ENCODE results near the gene PAQR5.
A peak's percentile ranks its signal among the peaks of the same experiment; 100 is the strongest.

PAQR5 gene

GRCh38 chr15:69392352-69392751 is 93.6 kb downstream of the PAQR5 start:
- DNase-seq (ENCODE audit: low spot score): no peak

DNA sequence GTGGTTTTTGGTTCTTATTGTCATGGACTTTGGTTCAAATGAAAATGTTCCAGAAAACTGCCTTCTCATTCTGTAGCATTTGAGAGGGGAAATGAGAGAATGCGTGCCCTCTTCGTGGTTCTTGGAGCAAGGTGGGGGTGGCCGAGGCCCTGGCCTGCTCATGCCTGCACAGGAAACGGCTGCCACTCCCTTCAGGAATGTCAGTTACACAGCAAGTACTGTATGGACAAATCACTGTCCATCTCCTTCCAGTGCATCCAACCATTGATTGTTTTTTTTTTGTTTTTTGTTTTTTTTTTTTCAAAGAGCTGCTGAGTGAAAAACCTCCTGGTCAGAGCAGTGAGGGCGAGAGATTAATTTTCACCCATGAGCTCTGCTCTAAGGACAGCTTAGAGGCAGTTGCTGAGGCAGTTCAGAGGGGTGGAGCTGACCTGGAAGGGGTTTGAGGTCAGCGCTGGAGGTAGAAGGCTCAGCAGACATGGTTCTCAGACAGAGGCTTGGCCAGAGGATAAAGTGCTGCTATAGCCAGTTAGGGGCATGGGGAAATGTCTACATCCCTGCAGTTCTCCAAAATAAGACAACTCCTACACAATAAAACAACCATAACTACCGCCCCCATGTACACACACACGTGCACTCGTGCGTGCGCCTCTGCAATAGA is 95.2 kb downstream of the PAQR5 start:
- no peak for DNase-seq (ENCODE audit: low spot score)

GRCh38 chr15:69394556-69395282 is 96.0 kb downstream of the PAQR5 start:
- DNase-seq (ENCODE audit: low spot score): peak; percentile 67

GRCh38 chr15:69395460-69395859 is 96.7 kb downstream of the PAQR5 start:
- no peak for DNase-seq (ENCODE audit: low spot score)

DNA sequence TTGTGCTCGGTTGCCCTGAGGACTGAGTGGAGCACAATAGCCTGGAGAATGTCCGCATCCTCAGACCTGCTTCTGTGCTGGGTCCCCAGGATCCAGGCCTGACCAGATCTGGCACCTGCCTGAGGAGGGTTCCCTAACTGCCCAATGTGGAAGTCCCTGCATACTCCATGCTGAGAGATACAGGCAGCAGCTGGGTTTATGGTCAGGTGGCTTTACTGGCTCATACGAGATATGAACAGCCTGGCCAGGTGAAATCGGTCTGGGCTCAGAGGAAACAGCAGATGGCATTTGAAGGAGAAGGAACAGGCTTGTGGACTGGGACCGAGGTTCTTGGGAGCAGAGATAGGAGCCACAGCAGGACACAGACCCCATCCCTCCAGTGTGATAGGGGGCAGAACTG is 97.3 kb downstream of the PAQR5 start:
- DNase-seq (ENCODE audit: low spot score): no peak

DNA sequence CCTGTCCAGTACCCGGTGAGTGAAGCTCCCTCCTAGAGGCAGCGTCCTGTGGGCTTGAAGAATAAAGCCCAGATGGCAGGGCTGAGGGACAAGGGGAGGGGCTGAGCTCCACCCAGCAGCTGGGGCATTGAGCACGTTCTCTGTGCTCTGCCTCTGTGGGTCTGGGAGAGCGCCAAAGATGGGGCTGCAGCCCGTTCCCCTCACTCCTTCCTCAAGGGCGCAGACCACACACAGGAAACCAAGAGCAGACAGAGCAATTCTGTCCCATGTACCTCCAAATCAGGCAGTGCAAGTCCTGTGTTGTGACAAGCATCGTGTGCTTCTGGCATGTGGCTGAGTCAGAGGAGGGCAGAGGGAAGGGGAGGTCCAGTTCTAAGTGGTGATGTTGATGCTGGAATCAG is 99.8 kb downstream of the PAQR5 start:
- no peak for DNase-seq (ENCODE audit: low spot score)

DNA sequence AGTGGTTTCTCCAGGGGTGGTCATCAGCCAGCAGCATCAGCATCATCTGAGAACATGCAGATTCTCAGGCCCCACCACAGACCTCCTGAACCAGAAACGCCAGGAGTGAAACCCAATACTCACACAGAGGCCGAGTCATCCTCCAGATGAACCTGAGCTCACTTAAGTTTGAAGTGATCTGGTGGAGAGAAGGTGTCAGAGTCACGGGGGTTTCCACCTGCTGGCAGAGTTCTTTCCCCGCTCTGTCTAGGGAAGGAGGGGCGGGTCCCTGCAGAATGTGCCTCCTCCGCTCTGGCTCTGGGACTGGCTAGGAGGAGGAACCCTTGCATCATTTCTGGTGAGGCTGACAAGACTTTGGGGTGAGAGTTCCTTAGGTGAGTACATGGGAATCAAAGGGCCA is 102.1 kb downstream of the PAQR5 start:
- no peak for DNase-seq (ENCODE audit: low spot score)

- no peak for DNase-seq (ENCODE audit: low spot score)
Measured at GRCh38 chr15:69402816-69403215, 104.1 kb downstream of the PAQR5 start.

GRCh38 chr15:69403594-69403993 is 104.9 kb downstream of the PAQR5 start:
- DNase-seq (ENCODE audit: low spot score): no peak

DNA sequence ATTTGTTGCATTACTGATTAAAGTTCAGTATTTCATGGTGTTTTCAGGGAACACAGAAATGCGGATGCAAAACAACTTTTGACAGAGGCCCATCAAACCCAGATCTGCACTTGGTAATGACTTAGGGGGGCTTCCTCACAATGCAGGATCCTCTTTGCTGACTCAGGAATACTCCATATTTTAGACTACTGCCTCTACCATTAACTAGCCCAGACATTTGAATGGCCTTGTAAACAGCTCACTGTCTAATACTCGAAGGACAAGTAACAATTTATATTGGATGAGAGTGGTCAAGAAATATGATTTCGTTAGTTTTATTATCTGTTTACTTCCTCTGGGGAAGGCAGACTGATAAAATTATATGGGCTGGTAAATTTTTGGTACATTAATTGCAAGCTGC is 106.4 kb downstream of the PAQR5 start:
- no peak for DNase-seq (ENCODE audit: low spot score)

DNA sequence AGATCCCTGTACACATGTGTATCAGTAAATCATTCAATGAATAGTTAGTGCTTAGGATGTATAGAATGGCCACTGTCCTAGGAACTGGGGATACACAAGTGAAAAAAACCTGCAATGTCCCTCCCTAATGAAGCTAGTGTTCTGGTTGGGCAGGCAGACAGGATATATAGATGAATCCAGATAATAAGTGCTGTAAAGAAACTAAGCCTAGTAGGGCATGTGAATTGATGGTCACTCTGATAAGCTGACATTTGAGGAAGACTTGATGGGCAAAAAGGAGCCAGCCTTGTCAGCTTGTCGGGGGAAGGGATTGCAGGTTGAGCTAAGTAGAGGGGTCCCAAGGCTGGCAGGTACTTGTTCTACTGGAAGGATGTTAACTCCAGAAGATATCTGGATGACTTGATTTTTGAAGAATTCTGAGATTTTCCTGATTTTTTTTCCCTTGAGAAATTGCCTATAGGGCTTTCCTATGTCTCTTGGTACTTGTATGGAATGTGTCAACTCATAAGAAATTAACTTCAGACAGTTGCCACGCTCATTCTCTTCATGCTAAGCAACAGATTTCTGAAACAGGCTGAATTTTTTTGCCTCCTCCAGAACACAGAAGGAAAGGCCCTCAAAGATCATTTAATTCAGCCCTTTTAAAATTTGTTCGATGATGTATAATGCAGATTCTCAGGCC is 109.1 kb downstream of the PAQR5 start:
- no peak for DNase-seq (ENCODE audit: low spot score)

GRCh38 chr15:69408841-69409240 is 110.1 kb downstream of the PAQR5 start:
- DNase-seq (ENCODE audit: low spot score): no peak

DNA sequence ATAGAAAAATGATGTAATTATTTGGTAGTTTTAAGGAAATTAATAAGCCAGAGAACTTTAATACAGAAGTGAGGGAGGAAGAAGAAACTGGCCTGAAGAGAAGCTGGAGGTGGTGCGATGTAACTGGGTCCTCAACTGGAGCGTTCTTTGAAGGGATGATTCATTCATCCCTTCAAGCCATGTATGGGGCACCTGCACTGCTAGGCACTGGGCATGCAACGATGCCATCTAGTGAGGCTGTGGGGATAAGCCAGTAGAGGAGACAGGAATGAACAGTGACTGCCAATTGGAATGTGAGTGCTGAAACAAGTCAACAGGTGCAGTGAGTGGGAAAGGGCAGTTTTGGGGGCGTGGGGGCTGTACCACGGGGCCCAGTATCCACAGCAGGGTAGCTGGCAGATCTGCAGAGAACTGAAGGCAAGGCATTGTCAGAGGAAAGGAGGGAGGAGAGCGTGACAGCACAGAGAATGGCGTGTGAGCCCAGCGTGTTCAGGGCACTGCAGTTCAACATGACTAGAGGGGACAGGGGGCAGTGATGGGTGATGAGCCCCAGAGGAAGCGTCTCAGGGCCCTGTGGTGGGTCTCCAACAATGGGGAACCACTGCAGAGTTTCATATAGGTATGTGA is 111.6 kb downstream of the PAQR5 start:
- peak; percentile 66 for DNase-seq (ENCODE audit: low spot score)

GRCh38 chr15:69412274-69412673 is 113.6 kb downstream of the PAQR5 start:
- DNase-seq (ENCODE audit: low spot score): no peak

- no peak for DNase-seq (ENCODE audit: low spot score)
Measured at GRCh38 chr15:69412701-69413100, 114.0 kb downstream of the PAQR5 start.

- DNase-seq (ENCODE audit: low spot score): peak; percentile 93
Measured at GRCh38 chr15:69413822-69414700, 115.3 kb downstream of the PAQR5 start, which contains the start of gene KIF23. Gene KIF23, plus strand, starts transcription at chr15:69414349. Its CDS starts 117 bp downstream, at chr15:69414466.

DNA sequence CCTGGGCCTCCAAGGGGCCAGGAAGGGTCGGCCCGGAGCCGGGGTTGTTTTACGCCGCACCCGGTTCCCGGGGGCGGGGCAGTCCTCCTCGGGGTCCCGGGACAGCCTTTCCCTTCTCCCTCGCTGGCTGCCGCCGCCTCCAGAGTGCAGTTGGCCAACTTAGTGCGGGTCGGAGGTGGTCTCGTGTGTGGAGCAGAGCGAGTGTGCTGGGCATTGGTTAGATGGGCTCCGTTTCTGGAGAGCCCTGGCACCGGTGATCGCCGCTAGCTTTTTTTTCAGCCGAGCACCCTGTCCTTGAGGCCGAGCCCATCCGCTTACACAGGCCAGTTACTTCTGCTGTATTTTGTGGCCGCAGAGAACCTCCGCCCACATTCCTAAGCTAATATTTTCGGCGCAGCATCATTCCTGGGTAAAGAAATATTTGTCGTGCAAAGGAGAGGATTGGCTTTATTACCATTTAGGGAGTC is 116.0 kb downstream of the PAQR5 start:
- DNase-seq (ENCODE audit: low spot score): peak; percentile 88

- peak; percentile 45 for DNase-seq (ENCODE audit: low spot score)
Measured at GRCh38 chr15:69415381-69415780, 116.7 kb downstream of the PAQR5 start.

DNA sequence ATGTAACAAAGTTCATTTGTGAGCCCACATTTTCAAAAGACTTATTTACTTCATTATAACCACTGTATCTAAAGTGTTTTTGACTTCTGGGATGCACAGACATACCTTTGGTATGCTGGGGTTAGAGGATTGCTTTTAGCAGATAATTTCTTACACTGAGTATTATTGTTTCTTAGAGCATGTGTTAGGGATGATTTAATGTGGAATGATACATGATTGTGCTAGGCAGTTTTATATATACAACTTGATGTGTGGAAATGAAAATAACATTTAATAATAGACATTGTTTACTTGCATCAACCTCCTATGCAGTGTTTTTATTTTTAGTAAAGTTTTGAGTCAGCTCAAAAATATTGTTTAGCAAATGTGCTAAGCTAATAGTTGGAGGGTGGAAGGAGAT is 118.9 kb downstream of the PAQR5 start:
- DNase-seq (ENCODE audit: low spot score): no peak

- DNase-seq (ENCODE audit: low spot score): no peak
Measured at GRCh38 chr15:69421498-69421897, 122.8 kb downstream of the PAQR5 start.

DNA sequence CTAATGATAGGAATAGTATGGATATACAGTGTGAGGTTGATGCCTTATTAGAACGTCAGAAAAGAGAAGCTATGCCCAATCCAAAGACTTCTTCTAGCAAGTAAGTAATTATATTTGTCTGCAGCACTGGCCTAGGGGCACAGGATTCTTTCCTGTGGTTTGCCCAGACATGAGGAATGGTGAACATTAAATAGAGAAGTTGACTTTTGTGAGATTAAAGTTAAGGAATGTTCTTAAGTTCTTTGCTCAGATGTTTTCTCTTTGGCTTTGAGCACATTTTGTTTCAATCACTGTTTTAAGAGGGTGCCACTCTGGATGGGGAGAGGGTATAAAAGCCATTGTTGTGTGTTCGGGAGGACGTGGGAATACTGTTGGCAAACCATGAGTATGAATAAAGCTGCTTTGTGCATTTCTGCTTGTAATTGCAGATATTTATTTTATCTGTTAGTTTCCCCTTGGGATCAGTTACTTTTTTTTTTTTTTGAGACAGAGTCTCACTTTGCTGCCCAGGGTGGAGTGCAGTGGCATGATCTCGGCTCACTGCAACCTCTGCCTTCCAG is 123.7 kb downstream of the PAQR5 start:
- no peak for DNase-seq (ENCODE audit: low spot score)

Measured in RKO (cell line).